ENCODE data around the gene TMTC2.

The TMTC2 gene

DNA sequence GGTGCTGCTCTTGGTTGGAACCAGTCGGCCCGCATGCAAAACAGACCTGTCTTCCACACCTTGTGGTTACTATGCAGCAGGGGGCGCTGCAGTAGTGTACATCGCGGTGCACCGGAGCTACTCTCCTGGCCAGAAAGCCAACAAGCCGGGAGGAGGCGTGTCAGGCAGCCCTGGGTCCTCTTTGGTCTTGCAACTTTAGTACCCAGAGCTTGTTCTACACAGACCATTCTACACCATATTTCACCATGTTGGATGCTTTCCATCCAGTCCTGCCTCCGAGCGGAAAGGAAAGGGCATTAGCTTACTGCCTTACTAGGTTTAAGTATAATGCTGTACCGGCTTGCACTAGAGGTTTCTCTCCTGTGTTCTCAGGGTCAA lies 927 bp upstream of the TMTC2 start:
- Histone ChIP-seq H3K27me3 (ENCODE audit: insufficient read depth, low read depth, severe bottlenecking) (no peaks in the 10 kb centered on the region), H3K9me3 (ENCODE audit: severe bottlenecking) (no peaks in the 10 kb centered on the region), H3K27ac (no peak overlapping the region), H3K36me3 (no peaks in the 10 kb centered on the region), H3K4me3 (ENCODE audit: low read depth, low read length) (peak overlapping the region; percentile 76)
- peak; percentile 95 for DNase-seq
- TF ChIP-seq, protein P1, sequence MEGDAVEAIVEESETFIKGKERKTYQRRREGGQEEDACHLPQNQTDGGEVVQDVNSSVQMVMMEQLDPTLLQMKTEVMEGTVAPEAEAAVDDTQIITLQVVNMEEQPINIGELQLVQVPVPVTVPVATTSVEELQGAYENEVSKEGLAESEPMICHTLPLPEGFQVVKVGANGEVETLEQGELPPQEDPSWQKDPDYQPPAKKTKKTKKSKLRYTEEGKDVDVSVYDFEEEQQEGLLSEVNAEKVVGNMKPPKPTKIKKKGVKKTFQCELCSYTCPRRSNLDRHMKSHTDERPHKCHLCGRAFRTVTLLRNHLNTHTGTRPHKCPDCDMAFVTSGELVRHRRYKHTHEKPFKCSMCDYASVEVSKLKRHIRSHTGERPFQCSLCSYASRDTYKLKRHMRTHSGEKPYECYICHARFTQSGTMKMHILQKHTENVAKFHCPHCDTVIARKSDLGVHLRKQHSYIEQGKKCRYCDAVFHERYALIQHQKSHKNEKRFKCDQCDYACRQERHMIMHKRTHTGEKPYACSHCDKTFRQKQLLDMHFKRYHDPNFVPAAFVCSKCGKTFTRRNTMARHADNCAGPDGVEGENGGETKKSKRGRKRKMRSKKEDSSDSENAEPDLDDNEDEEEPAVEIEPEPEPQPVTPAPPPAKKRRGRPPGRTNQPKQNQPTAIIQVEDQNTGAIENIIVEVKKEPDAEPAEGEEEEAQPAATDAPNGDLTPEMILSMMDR (IDR thresholded peaks at IDR 0.05; ENCODE audit: low read depth, low read length), result peak; percentile 89

DNA sequence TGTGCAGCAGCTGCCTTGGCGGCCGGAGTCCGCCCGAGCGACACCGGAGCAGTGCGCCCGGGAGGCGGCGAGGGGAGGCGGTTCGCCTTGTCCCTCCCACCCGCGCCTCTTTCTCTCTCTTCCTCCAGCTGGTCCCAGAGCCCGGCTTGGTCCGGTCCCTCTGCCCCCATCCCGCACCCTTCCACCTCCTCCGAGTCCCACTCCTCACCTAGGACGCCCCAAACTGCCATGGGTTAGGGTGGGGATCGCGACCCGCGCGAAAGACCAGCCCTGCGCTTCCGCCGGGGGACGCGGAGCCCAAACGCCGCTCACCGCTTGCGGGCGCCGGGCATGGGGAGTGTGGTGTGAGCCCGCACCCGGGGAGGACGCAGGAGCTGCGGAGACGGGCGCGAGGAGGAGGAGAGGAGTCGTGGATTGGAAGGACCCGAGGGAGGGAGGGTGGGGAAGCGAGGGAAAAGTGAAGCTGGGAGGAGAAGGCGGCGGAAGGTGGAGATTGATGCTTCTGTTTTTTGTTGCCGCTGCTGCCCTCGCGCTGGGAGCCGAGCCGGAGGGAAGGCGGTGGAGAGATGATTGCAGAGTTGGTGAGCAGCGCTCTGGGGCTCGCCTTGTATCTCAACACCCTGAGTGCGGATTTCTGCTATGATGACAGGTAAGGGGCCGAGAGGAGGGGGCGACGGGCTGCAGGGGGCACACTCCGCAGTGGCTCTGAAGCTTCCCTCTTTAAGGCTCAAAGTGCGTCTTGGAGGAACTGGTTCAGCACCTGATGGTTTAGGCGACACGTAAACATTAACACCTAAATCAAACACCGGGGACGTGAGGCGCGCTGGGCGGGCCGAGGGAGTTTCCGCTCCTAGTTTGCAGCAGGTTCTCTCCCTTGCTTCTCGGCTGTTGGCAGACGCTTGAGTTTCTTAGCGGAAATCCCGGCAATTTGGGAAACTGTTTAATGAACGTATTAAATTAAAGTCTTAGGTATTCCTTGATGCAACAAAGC lies 610 bp downstream of the TMTC2 start:
- peak overlapping the region; percentile 66 for H3K27ac ChIP-seq

DNA sequence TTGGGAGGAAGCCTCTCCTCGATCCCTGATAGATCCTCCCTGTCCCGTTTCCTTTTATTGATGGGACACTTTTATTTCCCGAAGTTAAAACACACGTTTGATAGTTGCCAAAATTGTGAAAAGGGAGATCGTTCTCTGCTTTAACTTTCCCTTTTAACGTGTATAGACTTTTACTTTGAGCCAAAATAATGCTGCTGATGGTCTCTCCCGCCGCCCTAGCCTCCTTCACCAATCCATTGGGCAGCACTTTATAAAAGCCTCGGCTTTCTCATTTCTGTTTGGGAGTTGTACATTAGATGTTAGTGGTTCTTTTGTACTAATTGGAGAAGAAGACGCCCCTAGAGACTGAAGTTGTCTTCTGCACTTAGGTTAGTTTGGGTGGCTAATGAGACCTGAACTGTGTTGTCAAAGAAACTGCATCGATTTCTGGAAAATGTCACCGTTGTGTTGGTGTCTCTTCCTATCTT lies 1.4 kb downstream of the TMTC2 start:
- Histone ChIP-seq H3K4me3 (ENCODE audit: low read depth, low read length) (peak overlapping the region; percentile 76), H3K9me3 (ENCODE audit: severe bottlenecking) (no peaks in the 10 kb centered on the region), H3K27me3 (ENCODE audit: insufficient read depth, low read depth, severe bottlenecking) (no peaks in the 10 kb centered on the region), H3K36me3 (no peaks in the 10 kb centered on the region), H3K27ac (no peak overlapping the region)
- DNase-seq, result no peak
- TF ChIP-seq, protein P1 (IDR thresholded peaks at IDR 0.05; ENCODE audit: low read depth, low read length), result 0 out of 2 replicates have a peak, but pooled peaks have one; percentile 6

More for the DNA sequence above, 610 bp downstream of the TMTC2 start:
- H3K36me3 ChIP-seq, result no peaks in the 10 kb centered on the region
- TF ChIP-seq, protein P1 (IDR thresholded peaks at IDR 0.05; ENCODE audit: low read depth, low read length), result peak; percentile 20; the same call in 1 of the 2 replicates
- peak; percentile 51 for DNase-seq
- H3K9me3 ChIP-seq (ENCODE audit: severe bottlenecking), result no peaks in the 10 kb centered on the region
- no peaks in the 10 kb centered on the region for H3K27me3 ChIP-seq (ENCODE audit: insufficient read depth, low read depth, severe bottlenecking)
- H3K4me3 ChIP-seq (ENCODE audit: low read depth, low read length), result peak overlapping the region; percentile 76

DNA sequence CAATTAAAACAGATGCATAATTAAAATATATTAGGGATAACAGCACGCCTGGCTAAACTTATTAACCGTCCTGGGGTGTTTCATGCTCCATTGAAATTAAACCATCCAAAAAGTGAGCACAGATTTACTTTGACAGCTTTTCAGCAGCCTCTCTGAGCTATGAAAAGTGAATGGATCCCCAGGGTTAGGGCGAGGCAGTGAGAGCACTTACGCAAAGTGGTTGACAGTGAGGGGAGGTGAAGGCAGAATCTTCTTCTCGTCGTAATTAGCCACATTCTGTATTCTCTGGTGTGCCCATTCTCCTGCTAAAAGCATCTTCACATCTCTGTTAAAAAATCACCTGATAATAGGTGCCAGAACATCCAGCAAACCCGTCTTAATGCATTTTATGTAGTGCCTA lies 1.9 kb downstream of the TMTC2 start:
- no peaks in the 10 kb centered on the region for H3K36me3 ChIP-seq
- H3K27me3 ChIP-seq (ENCODE audit: insufficient read depth, low read depth, severe bottlenecking), result no peaks in the 10 kb centered on the region
- TF ChIP-seq, protein P1 (IDR thresholded peaks at IDR 0.05; ENCODE audit: low read depth, low read length), result no peak
- no peak for DNase-seq
- H3K27ac ChIP-seq, result no peak overlapping the region
- H3K4me3 ChIP-seq (ENCODE audit: low read depth, low read length), result peak overlapping the region; percentile 76; the same call in 1 of the 2 replicates
- no peaks in the 10 kb centered on the region for H3K9me3 ChIP-seq (ENCODE audit: severe bottlenecking)

DNA sequence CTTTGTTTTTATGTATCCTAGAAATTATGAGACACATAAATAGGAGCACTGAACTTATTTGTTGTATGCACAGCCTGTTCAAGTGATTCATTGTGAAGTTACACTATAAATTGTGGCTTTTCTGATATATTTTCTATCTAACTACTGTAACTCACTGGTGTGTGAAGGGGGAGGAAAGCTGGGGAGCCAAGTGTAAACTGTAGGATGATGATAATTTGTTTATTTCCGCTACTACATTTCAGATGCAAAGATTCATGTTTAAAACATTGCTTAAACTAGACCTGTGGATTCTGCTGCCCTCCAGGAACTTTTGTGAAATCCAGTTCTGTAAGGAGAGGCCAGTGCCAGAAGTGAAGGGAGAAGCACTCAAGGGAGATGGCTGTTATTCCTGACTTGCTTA lies 3.3 kb downstream of the TMTC2 start:
- DNase-seq, result no peak
- H3K36me3 ChIP-seq, result no peaks in the 10 kb centered on the region
- H3K4me3 ChIP-seq (ENCODE audit: low read depth, low read length), result no peak overlapping the region
- H3K27me3 ChIP-seq (ENCODE audit: insufficient read depth, low read depth, severe bottlenecking), result no peaks in the 10 kb centered on the region
- H3K9me3 ChIP-seq (ENCODE audit: severe bottlenecking), result no peaks in the 10 kb centered on the region
- H3K27ac ChIP-seq, result no peak overlapping the region
- TF ChIP-seq, protein P1 (IDR thresholded peaks at IDR 0.05; ENCODE audit: low read depth, low read length), result no peak

Data from WERI-Rb-1 (cell line).